Tibial nerve (tissue), 4 donors: ENCODE data around the gene GYPC.

ENCODE experiments used
- EP300 ChIP-seq, 2 donors: sonication (generic); formaldehyde crosslinking; IDR thresholded peaks; one replicate each; pipeline ENCODE4 v1.6.1; 2017; ENCODE audit warnings: antibody characterized with exemption in 2 of 2, mild to moderate bottlenecking in 1 of 2
- POLR2A ChIP-seq, 2 donors: fragments of 450-650 bp; IDR thresholded peaks; one replicate each; pipeline ENCODE4 v1.6.1; 2017; ENCODE audit warnings: antibody characterized with exemption in 2 of 2, mild to moderate bottlenecking in 2 of 2, moderate library complexity in 2 of 2
- TF ChIP-seq, protein P1 (sequence below), 5 experiments: fragments of 200-600 bp in 3 of 5; fragments of 450-650 bp in 2 of 5; sonication (generic) in 3 of 5; IDR thresholded peaks; one replicate each; pipeline ENCODE4 v1.5.1; 2016 to 2019; ENCODE audit warnings: antibody characterized with exemption in 5 of 5, mild to moderate bottlenecking in 3 of 5, moderate library complexity in 2 of 5

- TF ChIP-seq, protein P1, sequence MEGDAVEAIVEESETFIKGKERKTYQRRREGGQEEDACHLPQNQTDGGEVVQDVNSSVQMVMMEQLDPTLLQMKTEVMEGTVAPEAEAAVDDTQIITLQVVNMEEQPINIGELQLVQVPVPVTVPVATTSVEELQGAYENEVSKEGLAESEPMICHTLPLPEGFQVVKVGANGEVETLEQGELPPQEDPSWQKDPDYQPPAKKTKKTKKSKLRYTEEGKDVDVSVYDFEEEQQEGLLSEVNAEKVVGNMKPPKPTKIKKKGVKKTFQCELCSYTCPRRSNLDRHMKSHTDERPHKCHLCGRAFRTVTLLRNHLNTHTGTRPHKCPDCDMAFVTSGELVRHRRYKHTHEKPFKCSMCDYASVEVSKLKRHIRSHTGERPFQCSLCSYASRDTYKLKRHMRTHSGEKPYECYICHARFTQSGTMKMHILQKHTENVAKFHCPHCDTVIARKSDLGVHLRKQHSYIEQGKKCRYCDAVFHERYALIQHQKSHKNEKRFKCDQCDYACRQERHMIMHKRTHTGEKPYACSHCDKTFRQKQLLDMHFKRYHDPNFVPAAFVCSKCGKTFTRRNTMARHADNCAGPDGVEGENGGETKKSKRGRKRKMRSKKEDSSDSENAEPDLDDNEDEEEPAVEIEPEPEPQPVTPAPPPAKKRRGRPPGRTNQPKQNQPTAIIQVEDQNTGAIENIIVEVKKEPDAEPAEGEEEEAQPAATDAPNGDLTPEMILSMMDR (IDR thresholded peaks at IDR 0.05), result no peak
- no peak for TF ChIP-seq POLR2A (IDR thresholded peaks at IDR 0.05)
- TF ChIP-seq EP300 (IDR thresholded peaks at IDR 0.05), result no peak
Observed at GRCh38 chr2:126664639-126665038, 8.7 kb downstream of the GYPC start.
